ENCODE data around the gene ABR.
"Not testable (repeated sequence)": the region's sequence is repeated elsewhere in the genome, so short reads cannot be mapped to it uniquely, and the experiment has no call there.

Gene ABR

GRCh38 chr17:1147664-1148063, 32.1 kb downstream of the ABR start:
- DNase-seq (ENCODE audit: low read depth) = no peak

DNA sequence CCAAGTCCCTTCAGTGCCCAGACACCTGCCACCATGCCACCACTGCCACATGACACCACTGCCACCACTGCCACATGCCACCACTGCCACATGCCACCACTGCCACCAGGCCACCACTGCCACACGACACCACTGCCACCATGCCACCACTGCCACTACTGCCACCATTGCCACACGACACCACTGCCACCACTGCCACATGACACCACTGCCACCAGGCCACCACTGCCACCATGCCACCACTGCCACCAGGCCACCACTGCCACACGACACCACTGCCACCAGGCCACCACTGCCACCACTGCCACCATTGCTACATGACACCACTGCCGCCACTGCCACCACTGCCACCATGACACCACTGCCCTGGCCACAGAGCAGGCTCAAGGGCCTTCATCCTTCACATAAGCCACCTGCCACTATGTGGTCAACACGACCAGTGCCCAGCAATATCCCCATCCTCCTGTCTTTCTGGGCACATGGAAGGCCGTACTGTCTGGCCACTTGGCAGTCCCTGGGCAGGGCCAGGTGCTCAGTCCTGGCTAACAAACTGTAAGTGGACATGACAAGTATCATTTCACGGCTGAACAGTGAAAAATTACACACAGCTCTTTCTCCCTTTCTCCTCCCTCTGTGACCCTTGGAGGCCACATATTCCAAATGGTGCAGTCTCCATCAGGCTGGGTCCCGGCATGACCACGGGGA, 33.1 kb downstream of the ABR start:
- DNase-seq (ENCODE audit: low read depth) = no peak

DNA sequence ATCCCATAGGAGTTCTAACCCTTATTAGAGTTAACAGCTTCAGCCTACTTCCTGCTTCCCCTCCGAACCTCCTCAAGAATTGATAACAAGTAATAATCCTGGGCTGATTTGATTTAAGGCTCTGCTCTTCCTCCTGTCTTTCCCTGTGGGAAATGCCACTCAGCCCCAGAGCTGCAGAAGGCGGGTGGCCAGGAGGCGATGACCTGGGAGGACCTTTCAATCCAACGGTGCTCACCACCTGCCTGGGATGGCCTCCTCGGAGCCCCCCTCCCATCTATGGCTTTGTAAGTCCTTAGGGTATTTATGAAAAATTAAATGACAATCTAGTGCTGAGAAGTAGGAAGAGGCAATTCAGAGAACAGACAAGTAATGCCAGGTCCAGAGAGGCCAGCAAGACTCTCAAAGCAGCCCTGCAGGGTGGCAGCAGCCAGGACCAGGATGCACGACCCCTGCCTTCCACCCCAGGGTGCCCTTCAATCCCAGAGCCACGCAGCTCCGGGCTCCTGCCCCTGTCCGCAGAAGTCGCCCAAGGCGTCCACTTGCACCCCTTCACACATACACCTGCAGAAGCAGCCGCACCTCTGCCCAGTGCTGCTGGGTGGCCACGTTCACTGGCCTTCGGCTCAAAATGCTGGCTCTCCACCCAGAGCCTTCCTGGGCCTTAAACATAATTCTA, 34.3 kb downstream of the ABR start:
- no peak for DNase-seq (ENCODE audit: low read depth)

DNA sequence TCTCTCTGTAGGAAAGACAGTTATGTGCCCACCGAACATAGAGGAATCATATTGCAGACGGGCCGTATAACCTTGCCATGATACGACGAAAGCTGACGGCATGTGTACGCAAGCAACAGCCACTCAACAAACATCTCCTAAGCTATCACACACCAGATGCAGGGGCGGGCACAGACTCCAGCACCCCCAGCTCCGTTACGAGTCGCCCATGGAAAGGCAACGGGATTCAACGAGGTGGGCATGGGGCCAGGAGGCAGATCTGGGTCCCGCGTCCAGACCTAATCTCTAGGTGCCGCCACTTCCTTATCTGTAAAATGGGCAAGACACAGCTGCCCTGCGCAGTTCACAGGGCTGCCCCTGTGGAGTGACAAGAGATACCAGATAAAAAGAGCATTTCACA, 35.6 kb downstream of the ABR start:
- no peak for DNase-seq (ENCODE audit: low read depth)

DNA sequence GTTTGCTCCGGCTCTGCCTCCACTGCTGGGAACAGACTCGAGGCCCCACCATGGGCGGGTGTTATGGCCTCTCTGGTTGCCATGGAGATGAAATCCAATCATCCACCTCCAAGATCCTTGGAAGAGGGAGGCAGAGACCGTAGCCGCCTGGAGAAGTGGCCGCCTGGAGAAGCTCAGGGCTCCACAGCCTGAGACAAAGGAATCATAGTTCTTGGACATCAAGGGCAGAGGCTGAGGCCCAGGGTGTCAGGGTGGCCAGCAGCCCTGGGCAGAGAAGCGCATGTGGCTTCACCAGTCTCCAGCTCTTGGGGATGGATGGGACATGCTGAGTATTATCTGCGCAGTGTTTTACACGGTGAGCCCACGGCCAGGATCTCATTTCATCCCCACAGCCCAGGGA, 36.2 kb downstream of the ABR start:
- DNase-seq (ENCODE audit: low read depth) = no peak

GRCh38 chr17:1142561-1142971, 37.2 kb downstream of the ABR start:
- DNase-seq (ENCODE audit: low read depth) = no peak

DNA sequence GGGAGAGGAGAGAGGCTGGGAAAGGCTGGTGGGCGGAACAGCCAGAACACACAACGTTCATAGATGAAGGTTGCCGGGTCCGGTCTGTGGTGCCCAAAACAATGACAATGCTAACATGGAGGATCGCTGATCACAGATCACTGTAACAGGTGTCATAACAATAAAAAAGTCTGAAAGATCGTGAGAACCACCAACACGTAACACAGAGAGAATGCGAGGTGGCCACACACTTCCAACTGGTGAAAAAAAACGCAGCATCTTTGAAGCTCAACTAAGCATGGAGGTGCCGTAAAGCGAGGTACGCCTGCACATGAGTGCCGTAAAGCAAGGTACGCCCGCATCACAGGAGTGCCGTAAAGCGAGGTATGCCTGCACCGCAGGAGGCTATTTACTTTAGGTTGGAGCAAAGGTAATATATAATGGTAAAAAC, 42.3 kb downstream of the ABR start:
- DNase-seq (ENCODE audit: low read depth) = no peak

- no peak for DNase-seq (ENCODE audit: low read depth)
These were observed 43.0 kb downstream of the ABR start for GRCh38 chr17:1136748-1137147.

- DNase-seq (ENCODE audit: low read depth) = no peak
These were observed 45.0 kb downstream of the ABR start for GRCh38 chr17:1134634-1135324.

DNA sequence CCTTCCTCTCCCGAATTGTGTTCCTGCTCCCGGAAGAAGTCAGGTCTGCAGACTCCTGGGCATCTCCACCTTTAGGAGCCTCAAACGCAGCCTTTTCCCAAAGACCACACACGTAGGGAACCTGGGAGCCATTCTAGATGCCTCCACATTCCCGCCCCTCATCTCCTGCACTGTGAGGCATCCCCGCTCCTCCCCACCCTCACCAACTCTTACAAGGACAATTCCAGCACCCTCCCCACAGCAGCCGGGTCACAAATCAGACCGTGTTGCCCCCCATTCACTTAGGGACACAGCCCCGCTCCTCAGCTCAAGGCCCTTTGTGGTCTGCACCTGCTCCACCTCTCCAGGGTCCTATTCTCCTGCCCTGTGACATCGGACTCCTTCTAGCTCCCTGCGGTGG, 49.6 kb downstream of the ABR start:
- no peak for DNase-seq (ENCODE audit: low read depth)

- DNase-seq (ENCODE audit: low read depth) = not testable (repeated sequence)
These were observed 51.3 kb downstream of the ABR start for GRCh38 chr17:1128463-1128862.

- no peak for DNase-seq (ENCODE audit: low read depth)
These were observed 52.8 kb downstream of the ABR start for GRCh38 chr17:1126801-1127550.

- no peak for DNase-seq (ENCODE audit: low read depth)
These were observed 53.5 kb downstream of the ABR start for GRCh38 chr17:1126250-1126797.

DNA sequence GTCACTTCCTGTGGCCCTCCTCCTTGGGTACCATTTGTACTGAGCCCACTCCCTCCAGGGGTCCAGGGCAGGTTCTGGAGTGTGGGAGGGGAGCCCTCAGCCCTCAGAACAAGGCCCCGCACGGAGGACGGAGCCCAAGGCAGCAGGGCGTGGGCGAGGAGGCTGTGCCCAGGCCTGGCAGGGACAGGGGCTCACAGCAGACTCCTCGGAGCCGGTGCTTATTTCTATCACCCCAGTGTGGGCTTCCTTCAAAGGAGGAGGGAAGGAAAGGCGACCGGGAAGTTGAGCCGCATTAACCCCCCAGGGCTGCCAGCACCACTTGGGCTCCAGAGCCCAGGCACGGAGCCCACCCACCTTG, 54.0 kb downstream of the ABR start:
- DNase-seq (ENCODE audit: low read depth) = no peak

GRCh38 chr17:1124896-1125787, 54.6 kb downstream of the ABR start:
- no peak for DNase-seq (ENCODE audit: low read depth)

DNA sequence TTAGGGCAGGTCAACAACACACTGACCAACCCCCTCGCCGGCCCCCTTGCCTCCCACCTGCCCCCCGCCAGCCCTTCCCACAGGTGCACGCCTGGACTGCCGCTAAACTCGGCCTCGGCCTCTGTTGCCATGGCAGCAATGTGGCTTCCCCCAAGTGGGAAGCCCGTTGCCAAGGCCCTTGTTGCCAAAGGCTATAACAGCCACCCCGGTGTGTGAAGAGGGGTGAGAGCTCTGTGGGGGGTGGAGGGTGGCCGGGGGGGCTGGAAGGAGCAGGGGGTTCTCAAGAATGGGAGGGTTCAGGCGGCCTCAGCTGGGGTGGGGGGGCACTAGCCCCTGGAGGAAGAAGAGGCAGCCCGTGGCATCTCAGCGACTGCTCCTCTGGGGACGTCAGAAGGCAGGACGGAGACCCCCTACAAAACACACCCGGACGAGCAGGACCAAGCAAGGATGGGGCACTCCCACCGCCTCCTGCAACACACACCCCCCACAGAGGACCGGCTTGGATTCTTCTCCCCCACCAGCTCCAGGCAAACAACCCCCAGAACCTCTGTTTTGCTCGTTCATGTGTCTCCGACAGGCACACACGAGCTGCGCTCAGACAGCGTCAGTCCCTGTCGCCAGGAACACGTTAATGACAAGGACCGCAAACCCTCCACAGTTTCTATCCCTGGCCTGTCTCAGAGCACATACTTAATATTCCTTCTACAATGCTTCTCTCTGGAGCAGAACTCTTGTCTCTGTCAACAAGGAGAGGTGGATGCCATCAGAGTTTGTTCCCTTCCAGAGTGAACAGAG, 55.7 kb downstream of the ABR start:
- no peak for DNase-seq (ENCODE audit: low read depth)

DNA sequence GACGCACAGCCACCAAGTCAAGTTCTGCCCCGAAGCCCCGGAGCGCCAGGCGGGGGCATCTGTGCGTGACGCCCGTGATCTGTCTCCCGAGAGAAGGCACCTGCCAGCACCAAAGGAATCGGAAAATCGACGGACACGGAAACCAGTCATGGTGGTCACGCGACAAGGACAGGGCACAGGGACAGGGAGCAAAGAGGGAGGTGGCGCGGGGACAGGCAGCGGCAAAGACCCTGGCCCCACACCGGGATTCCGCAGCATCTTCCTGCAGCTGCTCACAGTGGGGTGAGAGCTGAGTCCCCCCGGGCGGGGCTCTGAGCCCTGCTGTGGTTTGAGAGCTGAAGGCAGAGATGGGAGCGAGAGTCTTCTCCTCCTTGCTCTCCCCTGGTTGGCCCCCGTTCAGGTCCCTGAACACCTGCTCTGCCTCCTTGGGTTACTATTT, 56.4 kb downstream of the ABR start:
- DNase-seq (ENCODE audit: low read depth) = no peak

DNA sequence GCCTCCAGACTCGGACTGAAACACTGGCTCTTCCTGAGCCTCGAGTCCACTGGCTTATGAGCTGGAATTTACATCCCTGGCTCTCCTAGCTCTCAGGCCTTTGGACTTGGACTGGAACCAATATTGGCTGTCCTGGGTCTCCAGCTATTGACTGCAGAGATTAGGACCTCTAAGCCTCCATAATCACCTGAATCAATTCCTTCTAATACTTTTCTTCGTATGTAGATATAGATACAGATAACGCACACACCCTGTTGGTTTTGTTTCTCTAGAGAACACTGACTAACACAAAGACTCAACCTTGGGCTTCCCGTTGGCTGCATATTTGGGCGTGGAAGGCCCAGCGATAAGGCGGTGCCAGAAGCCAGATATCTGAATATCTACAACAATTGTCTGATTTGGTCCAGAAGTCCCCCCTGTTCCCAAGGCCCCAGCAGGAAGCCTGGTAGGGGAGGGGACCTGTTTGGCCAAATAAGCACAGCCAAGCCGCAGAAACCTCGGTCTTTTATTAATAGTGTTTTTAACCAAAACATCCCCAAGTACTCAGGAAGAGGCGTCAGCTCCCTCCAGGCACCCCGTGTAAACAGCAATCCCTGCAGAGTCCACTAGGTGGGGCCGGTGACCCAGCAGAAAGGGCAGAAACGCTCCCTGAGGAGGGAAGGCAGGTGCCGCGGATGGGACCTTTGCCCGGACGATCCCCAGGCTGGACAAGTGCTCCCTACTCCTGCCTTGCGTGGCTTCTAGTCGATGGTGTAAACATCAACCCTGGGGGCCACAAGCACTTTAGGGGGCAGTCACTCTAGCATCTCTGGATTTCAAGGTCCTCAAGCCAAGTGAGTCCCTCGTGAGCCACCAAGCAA, 57.0 kb downstream of the ABR start:
- DNase-seq (ENCODE audit: low read depth) = no peak

DNA sequence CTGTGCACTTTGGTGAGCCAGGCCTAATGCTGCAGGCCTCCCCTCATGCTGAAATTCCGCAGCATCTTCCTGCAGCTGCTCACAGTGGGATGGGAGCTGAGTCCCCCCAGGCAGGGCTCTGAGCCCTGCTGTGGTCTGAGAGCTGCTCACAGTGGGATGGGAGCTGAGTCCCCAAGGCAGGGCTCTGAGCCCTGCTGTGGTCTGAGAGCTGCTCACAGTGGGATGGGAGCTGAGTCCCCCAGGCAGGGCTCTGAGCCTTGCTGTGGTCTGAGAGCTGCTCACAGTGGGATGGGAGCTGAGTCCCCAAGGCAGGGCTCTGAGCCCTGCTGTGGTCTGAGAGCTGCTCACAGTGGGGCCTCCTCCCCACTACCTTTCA, 58.4 kb downstream of the ABR start:
- DNase-seq (ENCODE audit: low read depth) = not testable (repeated sequence)
